ENCODE data around the gene PALM3.

- TF ChIP-seq EZH2 (IDR thresholded peaks at IDR 0.05; ENCODE audit: borderline replicate concordance, low read depth, low read length, poor library complexity, severe bottlenecking) (no peak), CTCF (conservative IDR thresholded peaks at IDR 0.05; ENCODE audit: low read depth, low read length) (no peak)
These were observed 4.3 kb upstream of the PALM3 start for GRCh38 chr19:14066134-14066533.
